Breast epithelium (tissue), 3 donors: Measurements from ENCODE around the gene KCNQ5.

Experiments
- CTCF ChIP-seq, 3 donors: fragments of 450-650 bp; IDR thresholded peaks; one replicate each; pipeline ENCODE4 v1.5.1; 2016 to 2017; ENCODE audit warnings: antibody characterized with exemption in 3 of 3, mild to moderate bottlenecking in 3 of 3, moderate library complexity in 3 of 3
- POLR2A ChIP-seq: fragments of 450-650 bp; IDR thresholded peaks from one replicate; pipeline ENCODE4 v1.6.1; 2016; ENCODE audit warnings: antibody characterized with exemption, mild to moderate bottlenecking, moderate library complexity
- POLR2AphosphoS5 ChIP-seq, 3 donors: sonication (generic); formaldehyde crosslinking; IDR thresholded peaks; one replicate each; pipeline ENCODE4 v1.6.1; 2017; ENCODE audit warnings: antibody characterized with exemption in 3 of 3

- TF ChIP-seq CTCF (IDR thresholded peaks at IDR 0.05) (no peak), POLR2AphosphoS5 (IDR thresholded peaks at IDR 0.05) (no peak), POLR2A (no peak)
Measured at GRCh38 chr6:73204252-73204651, 582.4 kb downstream of the KCNQ5 start.
